Stimulated activated CD4-positive, alpha-beta T cell treated with anti-CD3 and anti-CD28 coated beads, TNF-alpha, amount 100 ng/mL, for 1 hour (primary cell): ENCODE results near the gene DNAJC7.
A peak's percentile ranks its signal among the peaks of the same experiment; 100 is the strongest.
"Not testable (repeated sequence)": the region's sequence is repeated elsewhere in the genome, so short reads cannot be mapped to it uniquely, and the experiment has no call there.

Experiments used
- DNase-seq, 3 donors: peaks; one replicate each; pipeline ENCODE4 v3.0.0-alpha.2; 2020; ENCODE audit warnings: low read depth in 3 of 3, low spot score in 1 of 3

The DNAJC7 gene

DNA sequence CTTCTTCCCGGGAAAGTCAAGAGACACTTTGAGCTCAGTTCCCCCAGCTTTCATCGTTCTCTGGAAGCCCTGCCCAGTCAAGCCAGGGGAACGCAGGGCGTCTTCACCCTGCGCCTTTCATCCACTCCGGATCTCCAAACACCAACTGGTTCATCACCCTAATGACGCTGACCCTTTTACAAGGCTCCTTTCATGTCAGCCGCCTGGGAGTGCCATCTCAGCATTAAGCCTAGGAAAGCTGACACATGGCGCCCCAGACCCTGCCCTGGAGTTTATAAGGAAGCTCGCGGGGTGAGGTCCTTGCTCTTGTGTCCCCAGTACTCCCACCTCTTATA is 594 bp upstream of the DNAJC7 start:
- DNase-seq: peak in 1 of 3 donors; percentile 25

DNA sequence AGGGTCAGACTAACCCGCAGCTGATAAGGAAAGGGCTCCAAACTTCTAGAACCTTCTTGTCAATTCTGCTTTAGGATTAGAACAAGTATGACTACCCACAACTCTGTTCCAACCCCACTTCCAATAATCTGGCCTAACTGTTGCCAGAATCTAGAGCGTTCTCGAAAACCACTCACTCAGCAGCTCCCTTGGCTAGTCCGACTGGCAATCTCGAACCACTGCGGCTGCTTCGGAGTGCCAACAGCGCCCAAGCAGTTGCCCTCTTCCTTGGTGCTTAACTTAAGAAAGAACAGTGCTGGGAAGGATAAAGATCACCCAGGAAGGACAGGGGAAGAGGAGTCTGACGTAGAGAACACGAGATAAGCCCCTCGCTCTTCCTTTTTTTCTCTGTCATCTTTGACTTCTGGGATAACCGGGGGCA is 818 bp downstream of the DNAJC7 start:
- no peak for DNase-seq

DNA sequence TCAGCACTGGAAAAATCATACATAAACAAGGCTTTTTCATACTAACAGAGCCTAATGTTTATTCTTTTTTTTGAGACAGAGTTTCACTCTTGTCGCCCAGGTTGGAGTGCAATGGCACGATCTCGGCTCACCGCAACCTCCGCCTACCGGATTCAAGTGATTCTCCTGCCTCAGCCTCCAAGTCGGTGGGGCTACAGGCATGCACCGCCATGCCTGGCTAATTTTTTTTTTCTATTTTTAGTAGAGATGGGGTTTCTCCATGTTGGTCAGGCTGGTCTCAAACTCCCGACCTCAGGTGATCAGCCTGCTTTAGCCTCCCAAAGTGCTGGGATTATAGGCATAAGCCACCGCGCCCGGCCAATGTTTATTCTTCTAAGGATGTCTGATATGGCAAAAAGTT is 3.5 kb downstream of the DNAJC7 start:
- DNase-seq: not testable (repeated sequence)

DNA sequence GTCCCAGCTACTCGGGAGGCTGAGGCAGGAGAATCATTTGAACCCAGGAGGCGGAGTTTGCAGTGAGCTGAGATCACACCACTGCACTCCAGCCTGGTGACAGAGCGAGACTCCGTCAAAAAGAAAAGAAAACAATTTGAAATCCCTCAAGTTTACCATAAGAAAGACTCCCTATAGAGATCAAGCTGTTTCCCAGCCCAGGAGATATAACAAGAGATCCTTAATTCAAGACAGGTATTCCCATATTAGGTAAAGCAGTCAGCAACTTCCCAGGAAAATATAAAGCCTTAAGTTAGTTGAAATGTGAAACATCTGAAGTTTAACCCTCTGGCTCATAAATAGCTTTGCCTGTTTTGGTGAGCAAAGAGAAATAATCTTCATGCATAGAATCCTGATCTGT is 4.9 kb downstream of the DNAJC7 start:
- not testable (repeated sequence) for DNase-seq

DNA sequence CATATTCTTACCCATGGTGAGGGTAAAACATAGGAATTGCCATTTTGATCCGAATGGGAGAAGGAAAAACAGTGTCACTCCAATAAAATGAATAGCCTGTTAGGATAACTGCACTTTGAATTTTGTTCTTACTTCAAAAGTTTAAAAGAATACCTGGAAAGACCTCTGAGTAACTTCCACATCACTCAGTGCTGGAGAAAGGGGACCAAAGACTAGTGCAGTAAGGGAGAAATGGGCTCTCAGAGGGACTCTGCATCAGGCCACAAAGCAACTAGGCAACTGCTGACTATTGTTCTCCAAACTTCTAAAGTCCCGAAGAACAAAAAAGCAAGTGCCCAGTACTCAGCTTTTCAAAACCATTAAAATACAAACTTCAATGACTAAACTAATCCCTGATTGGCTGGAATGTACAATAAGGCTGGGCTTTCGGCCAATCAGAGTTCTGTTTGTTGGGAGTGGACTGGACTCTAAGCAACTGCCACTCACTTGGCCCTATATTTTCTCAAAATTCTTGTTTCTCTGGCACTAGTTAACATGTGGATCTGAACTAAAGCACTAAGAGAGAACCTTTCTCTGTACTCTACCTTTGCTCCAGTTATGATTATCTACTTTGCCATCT is 6.2 kb downstream of the DNAJC7 start:
- no peak for DNase-seq

DNA sequence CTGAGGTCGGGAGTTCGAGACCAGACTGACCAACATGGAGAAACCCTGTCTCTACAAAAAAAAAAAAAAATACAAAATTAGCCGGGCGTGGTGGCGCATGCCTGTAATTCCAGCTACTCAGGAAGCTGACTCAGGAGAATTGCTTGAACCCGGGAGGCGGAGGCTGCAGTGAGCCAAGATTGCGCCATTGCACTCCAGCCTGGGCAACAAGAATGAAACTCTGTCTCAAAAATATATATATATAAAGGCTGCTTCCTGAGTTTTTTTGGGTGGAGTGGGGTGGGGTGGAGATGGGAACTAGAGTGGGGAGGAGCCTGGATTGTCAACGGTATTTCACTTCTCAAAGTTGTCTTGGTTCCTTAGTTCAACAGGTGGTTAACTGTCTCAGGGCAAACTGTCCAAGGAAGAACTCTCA is 7.0 kb downstream of the DNAJC7 start:
- not testable (repeated sequence) for DNase-seq

DNA sequence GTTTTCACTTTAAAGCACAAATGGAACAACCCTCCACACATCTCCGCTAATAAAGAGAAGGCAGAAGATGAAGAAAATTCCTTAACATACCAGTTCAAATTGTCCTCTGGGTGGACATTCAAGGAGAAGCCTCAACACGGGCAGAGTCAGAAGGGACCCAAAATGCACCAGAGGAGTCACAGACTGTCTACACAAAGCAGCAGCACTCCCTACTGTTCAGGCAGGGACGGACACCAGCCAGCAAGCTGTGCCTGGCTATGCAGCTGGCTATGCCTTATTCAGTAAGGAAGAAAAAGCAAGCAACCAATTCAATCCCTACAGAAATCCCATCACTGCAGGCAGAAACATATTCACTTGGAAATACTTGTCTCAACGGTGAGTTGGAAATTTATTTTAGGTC is 8.1 kb downstream of the DNAJC7 start:
- no peak for DNase-seq

DNA sequence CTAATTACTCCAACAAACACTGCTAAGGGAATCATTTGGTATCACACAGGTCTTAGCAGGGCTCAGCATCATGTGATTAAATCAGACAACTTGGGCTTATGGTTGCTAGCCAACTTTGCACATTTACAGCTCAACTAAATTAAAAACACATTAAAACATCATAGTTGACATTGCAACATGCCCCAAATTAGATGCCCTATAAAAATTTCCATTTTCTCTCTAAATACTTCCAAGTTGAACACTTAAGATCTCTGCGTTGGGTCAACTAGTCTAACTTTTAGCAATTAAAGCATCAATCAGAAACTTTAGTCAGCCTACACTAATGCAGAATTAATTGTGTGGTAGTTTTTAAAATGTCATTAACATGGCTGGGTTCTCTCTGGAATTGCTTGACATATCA is 12.1 kb downstream of the DNAJC7 start:
- DNase-seq: no peak

DNA sequence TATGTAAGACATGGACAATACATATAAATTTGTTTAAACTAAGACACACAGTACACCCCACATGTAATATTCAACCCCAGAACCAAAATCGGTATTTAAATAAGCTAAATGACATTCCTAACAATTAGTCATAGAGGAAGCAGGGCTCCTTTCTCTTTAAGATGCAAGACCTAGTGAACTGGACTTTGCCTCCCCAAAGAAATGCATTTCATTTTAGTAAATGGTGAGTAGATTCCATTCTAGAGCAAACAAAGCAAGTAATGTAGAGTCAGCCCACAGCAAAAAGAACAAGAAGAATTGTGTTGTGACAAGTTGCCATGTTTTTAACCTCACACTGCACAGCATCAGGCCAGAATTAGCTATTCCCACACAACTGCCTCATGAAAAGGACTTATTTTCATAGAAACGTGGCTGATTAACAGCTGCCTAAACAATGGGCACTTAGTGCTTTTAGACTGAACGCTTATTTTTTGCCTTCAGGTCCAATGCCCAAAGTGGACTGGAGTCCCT is 14.4 kb downstream of the DNAJC7 start:
- DNase-seq: no peak

DNA sequence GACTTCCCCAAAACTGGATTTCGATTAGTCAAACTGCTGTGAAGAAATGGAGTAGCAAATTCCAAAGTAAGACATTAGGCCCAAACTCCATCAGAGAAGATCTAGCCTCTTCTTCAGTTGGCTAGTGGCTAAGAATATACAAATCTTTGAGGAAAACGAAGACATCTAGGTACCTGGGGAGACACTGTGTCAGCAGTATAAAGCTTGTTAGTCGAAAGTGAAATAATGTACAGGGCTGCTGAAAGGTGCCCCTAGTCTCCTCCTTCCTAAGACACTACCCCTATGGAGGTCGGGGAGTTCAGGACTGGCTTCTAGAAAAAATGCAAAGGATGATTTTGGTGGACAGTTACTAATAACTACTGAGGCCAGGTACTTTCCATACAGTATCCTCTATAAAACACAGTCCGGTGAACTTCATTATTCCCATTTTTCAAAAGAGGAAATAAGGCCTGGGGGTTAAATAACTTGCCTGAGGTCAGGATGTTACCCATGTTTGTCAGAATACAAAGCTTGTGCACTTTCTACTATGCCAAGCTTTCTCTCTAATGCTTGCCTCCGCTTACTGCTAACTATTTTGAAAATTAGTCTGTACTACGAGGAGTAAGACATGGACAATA is 15.0 kb downstream of the DNAJC7 start:
- no peak for DNase-seq

DNA sequence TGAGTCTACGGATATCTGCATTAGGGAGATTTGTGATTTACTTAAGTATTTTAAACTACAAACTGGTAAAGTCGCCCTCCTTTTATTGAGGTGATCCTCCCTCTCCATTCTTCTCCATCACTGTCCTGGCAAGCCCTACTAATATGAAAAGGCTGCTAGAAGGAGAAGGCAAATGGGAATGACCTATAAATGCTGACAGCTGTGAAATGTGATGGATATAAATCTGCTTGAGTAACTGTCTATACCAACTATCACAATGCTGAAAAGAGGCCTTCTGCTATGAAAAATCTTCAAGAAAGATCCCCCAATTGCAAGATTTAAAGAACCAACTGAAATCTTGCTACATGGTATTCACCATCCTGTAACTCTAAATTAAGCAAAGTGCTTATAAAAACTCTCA is 15.5 kb downstream of the DNAJC7 start:
- DNase-seq: no peak

DNA sequence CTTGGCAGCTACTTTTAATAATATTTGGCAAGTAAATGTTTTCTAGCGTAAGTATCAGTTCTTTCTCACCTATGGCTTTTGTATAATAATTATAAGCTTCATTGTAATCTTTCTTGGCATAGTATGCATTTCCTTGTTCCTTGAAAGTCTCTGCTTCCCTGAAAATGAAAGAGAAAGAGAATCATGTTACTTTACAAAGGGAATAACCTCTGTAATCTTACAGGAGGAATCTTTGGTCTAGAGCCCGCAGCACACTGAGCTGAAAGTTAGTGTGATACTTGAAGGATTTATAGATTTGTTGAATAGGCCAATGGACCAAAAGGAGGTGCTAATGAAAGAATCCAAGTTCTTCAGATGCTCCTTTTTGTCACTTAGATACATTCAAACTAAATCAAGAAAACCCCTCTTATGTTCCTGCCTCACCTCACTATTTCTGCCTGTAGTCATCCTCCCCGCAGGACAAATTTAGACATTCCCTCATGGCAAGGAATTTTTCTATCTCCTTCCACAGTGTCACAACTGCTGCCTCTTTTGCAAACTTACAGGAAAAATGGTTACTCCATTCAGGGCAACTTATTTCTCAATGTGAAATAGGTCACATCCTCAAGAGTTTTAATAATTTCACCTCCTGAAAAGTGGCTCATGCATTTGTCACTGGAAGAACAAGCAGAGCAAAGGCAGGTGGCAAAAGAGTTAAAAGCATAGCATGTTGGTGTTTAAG is 16.7 kb downstream of the DNAJC7 start:
- no peak for DNase-seq

DNA sequence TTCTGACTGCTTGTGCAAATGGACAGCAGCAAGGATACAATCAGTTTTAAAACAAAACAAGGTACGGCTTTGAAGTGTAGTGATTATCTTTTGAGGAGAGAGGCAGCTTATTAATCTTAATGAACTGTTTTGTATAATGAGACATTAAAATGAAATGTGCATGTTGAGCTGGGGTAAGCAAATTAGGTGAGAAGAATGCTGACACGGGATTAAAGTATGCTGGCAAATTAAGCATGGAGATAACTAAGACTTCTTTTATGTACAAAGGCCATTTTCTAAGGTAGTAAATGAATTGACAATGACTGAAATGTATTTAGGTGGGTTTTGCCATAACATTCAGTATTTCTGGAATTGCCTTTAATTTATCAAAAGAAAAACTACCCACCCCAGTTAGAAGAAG is 18.7 kb downstream of the DNAJC7 start:
- no peak for DNase-seq

DNA sequence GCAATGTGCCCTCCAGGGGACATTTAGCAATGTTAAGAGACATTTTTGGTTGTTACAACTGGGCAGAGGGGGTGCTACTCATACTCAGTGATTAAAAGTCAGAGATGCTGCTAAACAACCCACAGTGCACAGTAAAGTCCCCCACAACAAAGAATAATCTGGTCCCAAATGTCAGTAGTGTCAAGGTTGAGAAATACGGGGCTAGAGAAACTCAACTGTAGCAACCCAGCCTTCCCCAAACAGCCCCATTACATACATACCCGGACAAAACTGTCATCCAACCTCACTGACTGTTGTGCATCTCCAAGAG is 20.4 kb downstream of the DNAJC7 start:
- no peak for DNase-seq

DNA sequence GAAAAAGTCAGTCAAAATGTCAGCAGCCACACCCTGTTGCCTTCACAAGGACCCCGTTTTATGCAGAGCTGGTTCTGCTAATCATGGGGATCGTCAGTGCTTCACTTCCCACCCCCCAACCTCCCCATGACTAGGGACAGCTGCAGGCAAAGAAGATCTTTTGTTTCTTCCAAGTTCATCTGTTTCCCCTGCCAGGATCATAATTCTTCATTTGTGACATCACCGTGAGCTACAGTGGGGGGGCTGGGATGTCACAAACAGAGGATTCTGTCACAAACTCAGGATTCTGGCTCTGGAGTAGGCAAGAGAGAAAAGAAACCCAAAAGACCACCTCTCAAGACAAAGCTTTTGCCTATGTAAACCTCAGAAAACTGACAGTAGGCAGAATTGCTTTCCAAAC is 24.7 kb downstream of the DNAJC7 start:
- DNase-seq: no peak

DNA sequence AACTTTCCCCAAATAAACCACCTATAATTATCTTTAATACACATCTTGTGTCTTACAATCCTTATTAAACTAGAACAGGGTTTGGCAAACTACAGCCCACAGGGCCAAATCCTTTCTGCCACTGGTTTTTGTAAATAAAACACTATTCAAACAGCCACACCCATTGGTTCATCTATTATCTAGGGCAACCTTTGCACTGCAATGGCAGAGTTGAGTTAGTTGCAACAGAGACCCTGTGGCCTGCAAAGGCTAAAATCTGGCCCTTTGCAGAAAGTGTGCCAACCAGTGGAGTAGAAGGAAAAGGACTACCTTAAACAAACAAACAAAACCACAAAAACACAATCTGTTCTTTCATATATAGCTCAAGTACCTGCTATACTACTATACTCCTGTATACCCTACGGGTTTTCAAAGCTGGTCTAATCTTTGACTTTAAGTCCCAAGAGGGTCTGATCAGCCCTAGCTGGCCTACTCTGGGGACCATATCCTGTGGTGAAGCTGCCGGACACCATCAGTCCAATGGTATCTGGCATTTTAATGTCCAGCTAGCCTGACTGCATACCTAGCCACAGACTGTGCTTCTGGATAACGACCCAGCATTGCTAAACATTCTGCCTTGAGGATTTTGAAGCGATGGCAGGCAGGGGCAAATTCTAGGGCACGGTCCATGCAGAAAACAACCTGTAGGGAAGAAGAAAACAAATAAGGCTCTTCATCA is 27.4 kb downstream of the DNAJC7 start:
- no peak for DNase-seq

DNA sequence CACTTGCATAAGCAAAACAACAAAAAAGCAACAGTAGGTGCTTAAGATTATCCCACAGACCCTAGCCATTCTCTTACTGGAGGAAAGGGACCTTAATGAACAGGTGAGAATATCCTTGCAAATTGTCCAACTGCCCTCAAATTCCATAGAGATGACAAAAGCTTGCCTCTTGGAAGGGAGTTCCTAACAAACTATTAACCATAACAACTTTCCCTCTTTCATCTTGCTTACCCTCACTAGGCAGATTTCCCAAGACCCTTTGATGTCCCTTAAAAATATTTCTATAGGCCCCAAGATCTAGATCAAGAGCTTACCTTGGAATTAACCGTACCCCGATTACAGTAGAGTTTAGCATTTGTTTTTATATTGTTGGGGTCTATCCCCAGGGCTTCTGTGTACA is 28.8 kb downstream of the DNAJC7 start:
- no peak for DNase-seq

DNA sequence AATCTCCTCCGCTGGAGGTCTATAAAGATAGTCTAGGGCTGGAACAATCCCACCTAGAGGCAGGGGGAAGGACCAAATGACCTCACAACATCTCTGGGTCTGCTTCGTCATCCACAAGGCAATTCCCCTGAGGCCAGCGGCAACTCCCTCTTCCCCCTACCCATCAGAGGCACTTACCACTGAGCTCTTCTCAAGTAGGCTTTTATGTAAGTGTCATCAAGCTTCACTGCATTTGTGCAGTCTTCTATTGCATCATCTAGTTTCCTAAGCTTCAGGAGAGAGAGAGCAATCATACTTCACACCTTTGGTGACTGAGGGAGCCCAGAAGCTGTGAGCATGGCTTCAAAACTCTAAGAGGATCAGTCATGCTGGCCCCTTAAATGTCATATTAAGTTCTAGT is 29.6 kb downstream of the DNAJC7 start:
- no peak for DNase-seq

DNA sequence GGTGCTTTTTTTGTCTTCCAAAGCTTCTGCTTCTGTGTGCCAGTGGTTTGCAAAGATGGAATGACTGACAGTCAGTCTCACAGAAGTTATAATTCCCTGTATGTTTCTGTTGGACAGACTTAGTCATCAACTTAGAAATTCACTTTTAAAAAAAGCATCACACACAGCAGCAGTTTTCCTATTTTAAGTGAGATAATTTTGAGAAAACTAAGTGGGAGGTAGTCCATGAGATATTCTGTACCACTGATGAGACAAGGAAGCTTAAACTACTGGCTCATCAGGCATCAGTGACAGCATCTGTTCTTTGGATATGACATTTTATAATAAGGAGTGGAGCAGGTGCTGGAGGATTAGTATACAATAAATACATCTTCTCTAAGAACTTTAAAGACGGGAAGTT is 30.6 kb downstream of the DNAJC7 start:
- DNase-seq: no peak

DNA sequence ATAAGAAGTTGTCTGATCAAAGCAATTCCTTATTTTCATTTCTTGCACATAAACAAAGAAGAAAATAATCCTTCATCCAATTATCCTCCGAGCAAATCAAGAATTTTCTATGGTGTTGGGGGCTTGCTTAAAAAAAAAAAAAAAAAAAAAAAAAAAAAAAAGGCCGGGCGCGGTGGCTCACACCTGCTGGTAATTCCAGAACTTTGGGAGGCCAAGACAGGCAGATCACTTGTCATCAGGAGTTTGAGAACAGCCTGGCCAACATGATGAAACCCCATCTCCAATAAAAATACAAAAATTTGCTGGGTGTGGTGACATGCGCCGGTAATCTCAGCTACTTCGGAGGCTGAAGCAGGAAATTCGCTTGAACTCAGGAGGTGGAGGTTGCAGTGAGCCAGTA is 31.3 kb downstream of the DNAJC7 start:
- DNase-seq: no peak

DNA sequence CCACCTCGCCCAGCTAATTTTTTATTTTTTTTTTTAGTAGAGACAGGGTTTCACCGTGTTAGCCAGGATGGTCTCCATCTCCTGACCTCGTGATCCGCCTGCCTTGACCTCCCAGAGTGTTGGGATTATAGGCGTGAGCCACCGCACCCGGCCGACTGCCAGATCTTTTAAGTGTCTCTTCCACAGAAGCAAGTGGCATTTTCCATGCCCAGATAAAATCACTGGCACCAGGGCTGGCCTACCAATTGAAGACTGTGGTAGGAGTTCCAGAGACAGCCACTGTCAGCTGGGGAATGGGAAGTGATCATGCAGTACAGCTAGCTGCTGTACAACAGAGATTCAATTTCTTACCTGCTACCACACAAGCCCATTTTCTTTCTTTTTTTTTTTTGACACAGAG is 32.8 kb downstream of the DNAJC7 start:
- DNase-seq: no peak
